ENCODE measurements around the gene NAA25.

NAA25 gene

GRCh38 chr12:112097641-112098040 lies 10.9 kb downstream of the NAA25 start:
- no peak overlapping the region for H2BK15ac ChIP-seq (ENCODE audit: low read length)
- H3K4me3 ChIP-seq (ENCODE audit: low read length in 2 of 2): no peak overlapping the region
- no peaks in the 10 kb centered on the region for H3K27me3 ChIP-seq (ENCODE audit: control insufficient read depth in 3 of 3, insufficient read depth in 3 of 3, low read depth in 1 of 3, low read length in 3 of 3)
- H2BK5ac ChIP-seq (ENCODE audit: low read length): no peak overlapping the region
- no peak overlapping the region for H2AK5ac ChIP-seq (ENCODE audit: low read depth, low read length)
- no peaks in the 10 kb centered on the region for H3K9me3 ChIP-seq (replicated peaks in 1 of 2; ENCODE audit: control insufficient read depth in 2 of 2, insufficient read depth in 1 of 2, low read depth in 1 of 2, low read length in 2 of 2)
- no peaks in the 10 kb centered on the region for H3K4me1 ChIP-seq (ENCODE audit: control insufficient read depth in 2 of 2, insufficient read depth in 1 of 2, low read depth in 1 of 2, low read length in 2 of 2)
- peaks cover 4% of the 10 kb centered on the region for H3K79me1 ChIP-seq (ENCODE audit: low read depth, low read length)
- H2BK120ac ChIP-seq (ENCODE audit: low read depth, low read length): no peak overlapping the region
- no CpG with 5 or more reads among the region's 8 CpGs for WGBS, 2 donors (ENCODE audit: extremely low coverage in 2 of 2, insufficient read length in 2 of 2, insufficient replicate concordance in 1 of 2)
- H4K91ac ChIP-seq (ENCODE audit: low read depth, low read length, poor library complexity): no peak overlapping the region
- H3K23ac ChIP-seq (ENCODE audit: low read depth, low read length, poor library complexity): no peak overlapping the region
- H3K9ac ChIP-seq (ENCODE audit: low read depth, low read length, poor library complexity): no peak overlapping the region
- H3K4ac ChIP-seq (ENCODE audit: low read length): no peak overlapping the region
- no peak for DNase-seq (ENCODE audit: low spot score)
- no peak overlapping the region for H4K8ac ChIP-seq (ENCODE audit: low read depth, low read length)
- H2BK12ac ChIP-seq (ENCODE audit: low read length): no peak overlapping the region
- H2AFZ ChIP-seq (ENCODE audit: low read length): no peak overlapping the region
- H3K18ac ChIP-seq (ENCODE audit: low read length): no peak overlapping the region
- peaks cover 8 to 86% of the 10 kb centered on the region in 2 donors for H3K36me3 ChIP-seq (replicated peaks in 1 of 2; ENCODE audit: control insufficient read depth in 2 of 2, insufficient read depth in 2 of 2, low read length in 2 of 2)
- H3K14ac ChIP-seq (ENCODE audit: low read length): no peak overlapping the region
- H3K4me2 ChIP-seq (ENCODE audit: insufficient read depth, low read length, poor library complexity, severe bottlenecking): no peak overlapping the region
- no peak overlapping the region for H3K27ac ChIP-seq (replicated peaks; ENCODE audit: low read length)

- H3K4me3 ChIP-seq (ENCODE audit: low read length in 2 of 2): no peak overlapping the region
- H3K27me3 ChIP-seq (ENCODE audit: control insufficient read depth in 3 of 3, insufficient read depth in 3 of 3, low read depth in 1 of 3, low read length in 3 of 3): no peaks in the 10 kb centered on the region
- peaks cover 8 to 86% of the 10 kb centered on the region in 2 donors for H3K36me3 ChIP-seq (replicated peaks in 1 of 2; ENCODE audit: control insufficient read depth in 2 of 2, insufficient read depth in 2 of 2, low read length in 2 of 2)
- no peak for DNase-seq (ENCODE audit: low spot score)
- no peak overlapping the region for H3K27ac ChIP-seq (replicated peaks; ENCODE audit: low read length)
- no peak overlapping the region for H3K4me2 ChIP-seq (ENCODE audit: insufficient read depth, low read length, poor library complexity, severe bottlenecking)
- no peak overlapping the region for H3K23ac ChIP-seq (ENCODE audit: low read depth, low read length, poor library complexity)
- H2BK120ac ChIP-seq (ENCODE audit: low read depth, low read length): no peak overlapping the region
- no peak overlapping the region for H3K18ac ChIP-seq (ENCODE audit: low read length)
- no peak overlapping the region for H2BK12ac ChIP-seq (ENCODE audit: low read length)
- H3K9ac ChIP-seq (ENCODE audit: low read depth, low read length, poor library complexity): no peak overlapping the region
- no peak overlapping the region for H2AFZ ChIP-seq (ENCODE audit: low read length)
- no peak overlapping the region for H3K4ac ChIP-seq (ENCODE audit: low read length)
- no peak overlapping the region for H2BK5ac ChIP-seq (ENCODE audit: low read length)
- WGBS, 2 donors (ENCODE audit: extremely low coverage in 2 of 2, insufficient read length in 2 of 2, insufficient replicate concordance in 1 of 2): no CpG with 5 or more reads among the region's 2 CpGs
- H3K4me1 ChIP-seq (ENCODE audit: control insufficient read depth in 2 of 2, insufficient read depth in 1 of 2, low read depth in 1 of 2, low read length in 2 of 2): no peaks in the 10 kb centered on the region
- H2AK5ac ChIP-seq (ENCODE audit: low read depth, low read length): no peak overlapping the region
- H4K8ac ChIP-seq (ENCODE audit: low read depth, low read length): no peak overlapping the region
- H4K91ac ChIP-seq (ENCODE audit: low read depth, low read length, poor library complexity): no peak overlapping the region
- H3K79me1 ChIP-seq (ENCODE audit: low read depth, low read length): peaks cover 4% of the 10 kb centered on the region
- H2BK15ac ChIP-seq (ENCODE audit: low read length): no peak overlapping the region
- no peaks in the 10 kb centered on the region for H3K9me3 ChIP-seq (replicated peaks in 1 of 2; ENCODE audit: control insufficient read depth in 2 of 2, insufficient read depth in 1 of 2, low read depth in 1 of 2, low read length in 2 of 2)
- no peak overlapping the region for H3K14ac ChIP-seq (ENCODE audit: low read length)
These were observed 11.9 kb downstream of the NAA25 start for GRCh38 chr12:112096667-112097066.

GRCh38 chr12:112096070-112096469 lies 12.5 kb downstream of the NAA25 start:
- Histone ChIP-seq H3K4me3 (ENCODE audit: low read length in 2 of 2) (no peak overlapping the region), H3K36me3 (replicated peaks in 1 of 2; ENCODE audit: control insufficient read depth in 2 of 2, insufficient read depth in 2 of 2, low read length in 2 of 2) (peaks cover 9 to 86% of the 10 kb centered on the region in 2 donors), H4K91ac (ENCODE audit: low read depth, low read length, poor library complexity) (no peak overlapping the region), H2BK5ac (ENCODE audit: low read length) (no peak overlapping the region), H2BK120ac (ENCODE audit: low read depth, low read length) (no peak overlapping the region), H3K27me3 (ENCODE audit: control insufficient read depth in 3 of 3, insufficient read depth in 3 of 3, low read depth in 1 of 3, low read length in 3 of 3) (no peaks in the 10 kb centered on the region), H3K79me1 (ENCODE audit: low read depth, low read length) (peaks cover 4% of the 10 kb centered on the region), H3K4ac (ENCODE audit: low read length) (no peak overlapping the region), H2AFZ (ENCODE audit: low read length) (no peak overlapping the region), H3K9me3 (replicated peaks in 1 of 2; ENCODE audit: control insufficient read depth in 2 of 2, insufficient read depth in 1 of 2, low read depth in 1 of 2, low read length in 2 of 2) (no peaks in the 10 kb centered on the region), H2BK15ac (ENCODE audit: low read length) (no peak overlapping the region), H2BK12ac (ENCODE audit: low read length) (no peak overlapping the region), H2AK5ac (ENCODE audit: low read depth, low read length) (no peak overlapping the region), H3K23ac (ENCODE audit: low read depth, low read length, poor library complexity) (no peak overlapping the region), H3K18ac (ENCODE audit: low read length) (no peak overlapping the region), H3K4me1 (ENCODE audit: control insufficient read depth in 2 of 2, insufficient read depth in 1 of 2, low read depth in 1 of 2, low read length in 2 of 2) (no peaks in the 10 kb centered on the region), H4K8ac (ENCODE audit: low read depth, low read length) (no peak overlapping the region), H3K27ac (replicated peaks; ENCODE audit: low read length) (no peak overlapping the region), H3K4me2 (ENCODE audit: insufficient read depth, low read length, poor library complexity, severe bottlenecking) (no peak overlapping the region), H3K9ac (ENCODE audit: low read depth, low read length, poor library complexity) (no peak overlapping the region), H3K14ac (ENCODE audit: low read length) (no peak overlapping the region)
- DNase-seq (ENCODE audit: low spot score): no peak

- no peak overlapping the region for H3K4ac ChIP-seq (ENCODE audit: low read length)
- no peaks in the 10 kb centered on the region for H3K79me1 ChIP-seq (ENCODE audit: low read depth, low read length)
- no peak overlapping the region for H4K91ac ChIP-seq (ENCODE audit: low read depth, low read length, poor library complexity)
- no peak overlapping the region for H3K27ac ChIP-seq (replicated peaks; ENCODE audit: low read length)
- H2BK5ac ChIP-seq (ENCODE audit: low read length): no peak overlapping the region
- no peak overlapping the region for H3K9ac ChIP-seq (ENCODE audit: low read depth, low read length, poor library complexity)
- H2AK5ac ChIP-seq (ENCODE audit: low read depth, low read length): no peak overlapping the region
- no peak overlapping the region for H3K4me3 ChIP-seq (ENCODE audit: low read length in 2 of 2)
- no peak overlapping the region for H2BK120ac ChIP-seq (ENCODE audit: low read depth, low read length)
- H4K8ac ChIP-seq (ENCODE audit: low read depth, low read length): no peak overlapping the region
- H2AFZ ChIP-seq (ENCODE audit: low read length): no peak overlapping the region
- no peak overlapping the region for H2BK15ac ChIP-seq (ENCODE audit: low read length)
- H3K36me3 ChIP-seq (replicated peaks in 1 of 2; ENCODE audit: control insufficient read depth in 2 of 2, insufficient read depth in 2 of 2, low read length in 2 of 2): peaks cover 10 to 85% of the 10 kb centered on the region in 2 donors
- no peak overlapping the region for H3K14ac ChIP-seq (ENCODE audit: low read length)
- no peak overlapping the region for H3K18ac ChIP-seq (ENCODE audit: low read length)
- H3K9me3 ChIP-seq (replicated peaks in 1 of 2; ENCODE audit: control insufficient read depth in 2 of 2, insufficient read depth in 1 of 2, low read depth in 1 of 2, low read length in 2 of 2): no peaks in the 10 kb centered on the region
- no peaks in the 10 kb centered on the region for H3K27me3 ChIP-seq (ENCODE audit: control insufficient read depth in 3 of 3, insufficient read depth in 3 of 3, low read depth in 1 of 3, low read length in 3 of 3)
- no peak overlapping the region for H3K4me2 ChIP-seq (ENCODE audit: insufficient read depth, low read length, poor library complexity, severe bottlenecking)
- no peak overlapping the region for H3K23ac ChIP-seq (ENCODE audit: low read depth, low read length, poor library complexity)
- WGBS, 2 donors (ENCODE audit: extremely low coverage in 2 of 2, insufficient read length in 2 of 2, insufficient replicate concordance in 1 of 2): no CpG with 5 or more reads among the region's 3 CpGs
- no peak overlapping the region for H2BK12ac ChIP-seq (ENCODE audit: low read length)
- H3K4me1 ChIP-seq (ENCODE audit: control insufficient read depth in 2 of 2, insufficient read depth in 1 of 2, low read depth in 1 of 2, low read length in 2 of 2): no peaks in the 10 kb centered on the region
- no peak for DNase-seq (ENCODE audit: low spot score)
These were observed 17.0 kb downstream of the NAA25 start for GRCh38 chr12:112091563-112091962.

All from neuronal stem cell (in vitro differentiated cells).